Measurements from ENCODE around the gene ASTL.

The ASTL gene

DNA sequence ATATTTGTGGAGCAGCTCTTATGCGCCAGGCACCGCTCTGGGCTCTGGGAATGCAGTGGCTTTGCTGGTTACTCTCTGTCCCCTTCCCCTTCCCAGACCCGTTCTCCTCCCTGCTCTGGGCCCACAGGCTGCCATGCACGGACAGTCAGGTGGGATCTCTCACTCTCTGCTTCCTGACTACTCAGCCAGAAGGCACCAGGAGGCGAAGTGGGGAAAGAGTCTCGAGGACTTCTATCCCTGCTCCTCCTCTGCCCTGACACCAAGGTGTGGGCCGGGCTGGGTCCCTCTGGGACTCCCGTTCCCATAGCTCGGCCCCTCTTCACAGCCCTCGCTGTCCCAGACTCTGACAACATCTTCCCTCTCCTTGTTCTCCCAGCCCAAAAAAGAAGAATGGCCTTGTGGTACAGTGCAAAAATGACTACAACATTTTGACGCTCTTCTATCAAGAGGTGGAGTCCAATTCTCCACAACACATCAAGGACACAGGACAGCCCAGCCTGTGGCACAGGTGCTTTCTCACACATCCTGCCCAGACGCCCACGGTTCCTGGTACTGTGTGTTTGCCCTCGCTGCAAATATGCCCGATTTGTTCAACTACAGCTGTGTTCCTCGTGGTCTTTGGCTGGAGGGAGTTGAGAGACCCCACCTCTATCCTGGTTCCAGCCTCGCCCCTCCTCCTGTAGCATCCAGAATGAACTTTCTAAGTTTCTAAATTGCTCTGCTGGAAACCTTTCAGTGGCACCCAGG lies 21.0 kb upstream of the ASTL start:
- no peak for DNase-seq (ENCODE audit: low spot score)

- DNase-seq (ENCODE audit: low spot score) = no peak
Observed at GRCh38 chr2:96158554-96158940, 20.2 kb upstream of the ASTL start.

- DNase-seq (ENCODE audit: low spot score) = peak; percentile 55
Observed at GRCh38 chr2:96157649-96158553, 19.6 kb upstream of the ASTL start.

DNA sequence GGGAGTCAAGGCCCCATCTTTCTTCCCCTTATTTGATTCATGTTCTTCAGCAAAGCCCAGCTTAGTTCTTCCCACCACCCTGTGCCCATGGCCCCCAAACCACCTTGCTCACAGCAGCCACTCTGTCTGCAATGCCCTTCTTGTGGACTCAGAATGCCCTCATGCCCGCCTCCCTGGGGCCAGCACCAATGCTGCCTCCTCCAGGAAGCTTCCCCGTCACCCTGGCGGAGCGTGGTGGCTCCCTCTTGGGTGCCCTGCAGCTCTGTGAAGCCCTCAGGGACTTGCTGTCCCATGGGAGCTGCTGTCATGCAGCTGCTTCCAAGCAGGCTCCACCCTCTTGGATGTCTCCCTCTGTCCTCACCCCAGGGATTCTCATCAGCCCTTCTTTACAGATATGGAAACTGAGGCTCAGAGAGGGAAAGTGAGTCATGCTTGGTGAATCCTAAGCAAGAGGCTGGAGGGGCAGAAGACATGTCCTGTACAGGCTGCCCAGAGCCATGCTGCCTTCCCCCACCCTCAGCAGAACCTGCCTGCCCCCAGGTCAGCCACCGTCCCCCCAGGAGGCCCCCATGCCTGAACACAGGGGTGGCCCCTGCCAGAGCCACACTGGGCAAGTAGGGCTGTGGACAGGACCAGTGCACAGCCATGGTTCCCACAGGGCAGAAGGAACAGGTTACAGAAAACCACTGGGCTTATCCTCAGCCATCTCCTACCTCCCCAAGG lies 18.8 kb upstream of the ASTL start:
- DNase-seq (ENCODE audit: low spot score) = peak; percentile 53

DNA sequence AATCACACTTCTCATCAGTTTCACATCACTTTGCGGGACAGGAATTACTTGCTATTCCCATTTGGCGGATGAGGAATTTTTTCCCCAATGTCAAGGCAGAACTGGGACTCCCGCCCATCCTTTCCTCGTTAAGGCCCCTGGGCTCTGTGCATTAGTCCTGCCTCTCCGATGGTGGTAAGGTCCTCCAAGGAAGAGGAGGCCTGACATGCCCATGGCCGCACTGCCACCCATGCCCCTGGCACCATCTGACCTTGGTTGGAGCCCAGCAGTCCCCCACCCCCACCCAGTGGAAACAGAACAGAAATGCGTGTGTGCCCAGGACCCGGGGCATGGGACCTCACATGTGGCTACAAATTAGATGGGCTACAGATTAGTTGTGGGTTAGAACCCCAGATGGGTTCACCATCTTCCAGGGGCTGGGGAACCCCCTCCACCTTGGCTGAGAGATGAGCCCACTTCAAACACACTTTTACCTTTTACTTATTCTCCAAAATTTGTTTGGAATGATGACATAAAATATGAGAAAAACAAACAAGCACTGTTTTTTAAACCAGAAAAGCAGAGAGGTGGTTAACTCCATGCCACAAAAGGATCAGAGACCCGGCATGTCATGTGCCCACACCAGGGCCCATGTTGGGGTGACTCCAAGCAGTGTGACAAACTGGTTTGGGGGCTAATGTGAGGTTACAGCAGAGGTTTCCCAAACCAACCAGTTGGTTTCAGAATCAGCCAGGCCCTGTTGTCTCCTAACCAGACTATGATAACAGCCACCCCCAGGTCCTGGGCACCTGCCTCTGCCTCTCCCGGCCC lies 17.9 kb upstream of the ASTL start:
- DNase-seq (ENCODE audit: low spot score) = peak; percentile 53

GRCh38 chr2:96154506-96155380 lies 16.4 kb upstream of the ASTL start:
- DNase-seq (ENCODE audit: low spot score) = peak; percentile 56

- peak; percentile 42 for DNase-seq (ENCODE audit: low spot score)
Observed at GRCh38 chr2:96153991-96154431, 15.7 kb upstream of the ASTL start.

DNA sequence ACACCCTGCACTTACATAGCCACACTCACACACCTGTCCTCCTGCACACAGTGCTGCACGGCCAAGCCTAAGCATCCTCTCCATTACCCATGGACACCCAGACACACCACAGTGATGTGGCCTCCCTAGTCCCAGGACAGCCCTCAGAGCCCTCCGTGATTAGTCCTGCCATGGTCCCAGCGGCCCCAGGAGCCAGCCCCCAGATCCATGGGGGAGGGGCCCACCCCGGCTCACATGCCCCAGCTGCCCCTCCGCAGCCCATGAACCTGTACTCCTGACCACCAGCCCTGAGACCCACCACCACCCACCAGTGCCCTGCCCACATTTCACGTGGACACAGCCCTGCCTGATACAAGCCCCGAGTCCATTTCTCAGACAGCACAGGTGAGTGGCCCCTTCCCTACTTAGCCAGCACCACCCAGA lies 15.0 kb upstream of the ASTL start:
- DNase-seq (ENCODE audit: low spot score) = peak; percentile 55

GRCh38 chr2:96152304-96153161 lies 14.2 kb upstream of the ASTL start:
- DNase-seq (ENCODE audit: low spot score) = peak; percentile 50

GRCh38 chr2:96151595-96152303 lies 13.4 kb upstream of the ASTL start:
- DNase-seq (ENCODE audit: low spot score) = peak; percentile 44

DNA sequence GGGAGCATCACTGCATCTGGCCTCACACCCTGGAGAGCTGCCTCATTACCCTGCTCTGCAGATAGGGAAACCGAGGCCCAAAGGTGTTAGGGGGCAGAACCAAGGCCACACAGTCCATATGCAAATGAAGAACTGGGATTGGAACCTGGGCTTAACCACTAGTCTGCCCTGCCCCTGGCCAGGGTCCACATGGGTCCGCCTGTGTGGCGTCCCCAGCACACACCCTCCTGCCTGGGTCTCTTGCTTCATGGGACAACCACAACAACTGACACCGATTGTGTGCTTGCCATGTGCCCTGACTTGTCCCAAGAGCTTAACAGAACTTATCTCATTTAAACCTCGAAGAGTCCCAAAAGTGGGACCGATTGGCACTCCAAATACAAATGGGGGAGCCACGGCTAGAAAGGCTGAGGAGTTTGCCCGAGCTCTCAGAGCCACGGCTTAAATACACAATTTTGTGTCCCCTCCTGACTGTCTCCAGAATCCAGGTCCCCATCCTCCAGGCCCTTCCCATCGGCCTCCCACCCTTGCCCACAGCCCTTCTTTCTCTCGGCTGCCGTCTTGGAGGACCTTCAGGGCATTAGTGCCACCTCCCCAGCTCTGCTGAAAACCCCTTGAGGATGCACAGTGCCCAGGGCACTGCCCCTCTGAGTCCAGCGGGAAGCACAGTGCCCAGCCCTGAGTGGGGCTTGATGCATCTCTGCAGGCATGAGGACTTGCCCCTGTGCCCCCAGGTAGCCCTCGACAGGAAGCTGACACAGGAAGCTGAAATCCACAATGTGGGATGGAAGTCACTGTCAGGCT lies 12.7 kb upstream of the ASTL start:
- peak; percentile 49 for DNase-seq (ENCODE audit: low spot score)

DNA sequence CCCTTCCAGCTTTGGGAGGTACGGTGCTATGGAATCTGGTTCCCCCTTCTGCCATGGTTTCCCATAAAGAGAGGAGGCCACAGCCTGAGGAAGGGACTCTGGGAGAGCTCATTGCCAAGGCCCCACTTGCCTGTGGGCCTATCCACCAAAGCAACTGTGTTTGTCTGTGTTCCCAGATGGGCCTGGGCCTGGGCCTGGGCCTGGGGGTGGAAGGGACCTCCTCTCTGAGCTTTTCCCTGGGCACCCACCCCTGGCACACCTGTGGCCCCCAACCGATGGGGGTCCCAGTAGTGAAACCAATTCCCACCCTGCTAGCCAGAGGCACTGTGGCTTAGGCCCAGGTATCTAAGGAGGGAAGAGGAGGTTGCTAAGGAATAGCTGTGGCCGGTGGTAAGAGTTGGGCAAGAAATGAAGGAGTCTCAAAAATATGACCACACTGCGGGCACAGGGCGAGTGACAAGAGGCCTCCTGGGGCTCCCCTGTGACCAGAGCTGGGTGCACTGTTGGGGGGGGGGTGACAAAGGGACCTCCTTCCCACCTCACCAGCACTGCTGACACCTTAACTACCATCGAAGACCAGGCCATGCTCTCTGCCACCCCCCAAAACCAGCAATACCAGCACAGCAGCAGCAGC lies 11.8 kb upstream of the ASTL start:
- peak; percentile 57 for DNase-seq (ENCODE audit: low spot score)

- DNase-seq (ENCODE audit: low spot score) = peak; percentile 76
Observed at GRCh38 chr2:96148410-96149217, 10.3 kb upstream of the ASTL start.

GRCh38 chr2:96147593-96148201 lies 9.4 kb upstream of the ASTL start:
- peak; percentile 64 for DNase-seq (ENCODE audit: low spot score)

DNA sequence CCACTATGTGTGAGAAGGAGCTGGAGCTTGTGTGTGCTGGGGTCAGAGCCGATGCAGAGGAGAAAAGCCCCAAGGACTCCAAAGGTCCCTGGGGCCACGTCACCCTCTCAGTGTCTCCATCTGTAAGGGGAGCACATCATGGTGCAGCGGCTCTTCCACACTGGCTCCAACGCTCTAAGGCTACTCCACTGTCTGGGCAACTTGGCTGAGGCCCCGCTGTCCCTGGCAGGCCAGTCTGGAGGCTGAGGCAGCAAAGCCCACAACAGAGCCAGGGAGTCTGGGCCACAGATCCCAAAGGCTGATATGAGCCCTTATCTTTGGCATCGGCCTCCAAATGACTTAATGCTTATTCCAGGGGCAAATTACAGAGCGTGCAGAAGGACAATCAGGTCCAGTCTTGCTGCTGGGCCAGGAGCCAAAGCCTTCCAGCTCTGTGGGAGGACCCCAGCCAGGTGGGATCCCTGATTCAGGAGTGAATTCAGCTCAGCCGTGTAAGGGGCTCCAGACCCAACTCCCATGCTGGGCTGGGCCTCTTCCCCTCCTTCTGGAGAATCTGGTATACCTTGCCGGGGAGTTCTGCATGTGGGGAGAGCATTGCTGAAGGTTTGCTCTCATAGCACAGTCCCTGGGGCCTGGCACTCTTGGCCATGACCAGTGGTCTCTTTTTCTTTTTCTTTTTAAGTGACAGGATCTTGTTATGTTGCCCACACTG lies 8.7 kb upstream of the ASTL start:
- DNase-seq (ENCODE audit: low spot score) = peak; percentile 66

Measured in left forelimb (tissue), 1 donor.